Gastrocnemius medialis (tissue), 4 donors: ENCODE data around the gene RNF151. TPM values are rescaled to one million over a fixed set of nuclear protein-coding genes. Genes with fewer than 3 reads are reported as not detected.

Experiments used
- ATAC-seq, 2 donors: fragments of 150-250 bp; one replicate each; pipeline ENCODE4 v1.9.1; 2016
- DNase-seq, 2 donors: peaks; one replicate each; pipeline ENCODE4 v3.0.0-alpha.2; 2019
- H3K27ac ChIP-seq, 4 donors: fragments of 200-600 bp; sonication (generic); 1 replicate in 1 of 4; 2 replicates in 3 of 4; pipeline ENCODE4 v1.5.1; 2016 to 2018; ENCODE audit warnings: mild to moderate bottlenecking in 2 of 4, moderate library complexity in 1 of 4
- H3K27me3 ChIP-seq, 3 donors: fragments of 200-600 bp; sonication (generic) in 2 of 3; 1 replicate in 1 of 3; 2 replicates in 2 of 3; pipeline versions ENCODE4 v1.5.1 to v1.6.0; 2016 to 2019; ENCODE audit warnings: mild to moderate bottlenecking in 1 of 3, moderate library complexity in 1 of 3
- H3K36me3 ChIP-seq, 2 donors: fragments of 200-600 bp; sonication (generic) in 1 of 2; one replicate each; pipeline ENCODE4 v1.5.1; 2017 to 2018
- H3K4me1 ChIP-seq, 2 donors: fragments of 200-600 bp; sonication (generic) in 1 of 2; one replicate each; pipeline ENCODE4 v1.5.1; 2016 to 2017; ENCODE audit warnings: mild to moderate bottlenecking in 2 of 2
- H3K4me3 ChIP-seq, 4 donors: fragments of 200-600 bp; sonication (generic) in 3 of 4; 1 replicate in 1 of 4; 2 replicates in 3 of 4; pipeline ENCODE4 v1.5.1; 2016 to 2019; ENCODE audit warnings: mild to moderate bottlenecking in 2 of 4
- H3K9me3 ChIP-seq, 3 donors: fragments of 200-600 bp; sonication (generic) in 2 of 3; 1 replicate in 1 of 3; 2 replicates in 2 of 3; pipeline ENCODE4 v1.5.1; 2016 to 2019
- POLR2A ChIP-seq, 2 donors: fragments of 450-650 bp; IDR thresholded peaks; one replicate each; pipeline ENCODE4 v1.6.1; 2017; ENCODE audit warnings: antibody characterized with exemption in 2 of 2, mild to moderate bottlenecking in 2 of 2, moderate library complexity in 2 of 2
- in situ Hi-C, 4 donors: fragments of 200-750 bp; cut with MboI; loops; one replicate each; pipeline versions ENCODE4 v1.15.0 to v1.8.0; 2017; ENCODE audit warnings: low sequenced_read_pairs in 4 of 4
- intact Hi-C: fragments of 100-400 bp; cut with DNase I; formaldehyde crosslinking; loops from one replicate; pipeline ENCODE4 v1.15.1; 2023; ENCODE audit warnings: low total_unique reads
- total RNA-seq, 4 donors: library from RNA; depleted of rRNA; stranded (reverse); fragments of >200 nt; gene quantifications; one replicate each; pipeline versions ENCODE4 v1.1.0 to v1.2.3, GENCODE V29; 2016
- TF ChIP-seq, protein P1 (sequence below), 5 experiments: fragments of 450-650 bp in 3 of 5; fragments of 200-600 bp in 2 of 5; sonication (generic) in 2 of 5; IDR thresholded peaks in 4 of 5; conservative IDR thresholded peaks in 1 of 5; 1 replicate in 4 of 5; 2 replicates in 1 of 5; pipeline ENCODE4 v1.5.1; 2016 to 2019; ENCODE audit warnings: antibody characterized with exemption in 5 of 5, mild to moderate bottlenecking in 3 of 5, moderate library complexity in 3 of 5

The RNF151 gene
- total RNA-seq, 4 donors from 2014 or later: not detected

DNA sequence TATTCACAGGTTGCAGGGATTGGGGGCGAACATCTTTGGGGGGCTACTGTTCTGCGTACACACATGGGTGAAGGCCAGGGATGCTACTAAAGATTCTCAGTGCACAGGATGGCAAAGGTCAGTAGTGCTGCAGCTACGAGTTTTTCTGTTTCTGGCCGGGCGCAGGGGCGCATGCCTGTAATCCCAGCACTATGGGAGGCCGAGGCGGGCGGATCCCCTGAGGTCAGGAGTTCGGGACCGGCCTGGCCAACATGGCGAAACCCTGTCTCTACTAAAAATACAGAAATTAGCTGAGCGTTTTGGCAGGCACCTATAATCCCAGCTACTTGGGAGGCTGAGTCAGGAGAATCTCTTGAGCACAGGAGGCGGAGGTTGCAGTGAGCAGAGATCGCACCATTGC, 46.9 kb downstream of the RNF151 start:
- ATAC-seq: no peak
- H3K9me3 ChIP-seq: no peaks in the 10 kb centered on the region
- in situ Hi-C loops (loop anchor here in 3 of 4 donors (5.0 to 10.0 kb wide), 3 partner anchors 124 to 131 kb away; partner anchors contain the start of genes PKD1 (in 1 of the 3) and RAB26 (in 1 of the 3)), intact Hi-C loops (no loop called here)
- H3K27me3 ChIP-seq: peaks cover 0 to under 1% (median 0%) of the 10 kb centered on the region in 3 donors
- H3K4me3 ChIP-seq: no peak overlapping the region
- TF ChIP-seq, protein P1, sequence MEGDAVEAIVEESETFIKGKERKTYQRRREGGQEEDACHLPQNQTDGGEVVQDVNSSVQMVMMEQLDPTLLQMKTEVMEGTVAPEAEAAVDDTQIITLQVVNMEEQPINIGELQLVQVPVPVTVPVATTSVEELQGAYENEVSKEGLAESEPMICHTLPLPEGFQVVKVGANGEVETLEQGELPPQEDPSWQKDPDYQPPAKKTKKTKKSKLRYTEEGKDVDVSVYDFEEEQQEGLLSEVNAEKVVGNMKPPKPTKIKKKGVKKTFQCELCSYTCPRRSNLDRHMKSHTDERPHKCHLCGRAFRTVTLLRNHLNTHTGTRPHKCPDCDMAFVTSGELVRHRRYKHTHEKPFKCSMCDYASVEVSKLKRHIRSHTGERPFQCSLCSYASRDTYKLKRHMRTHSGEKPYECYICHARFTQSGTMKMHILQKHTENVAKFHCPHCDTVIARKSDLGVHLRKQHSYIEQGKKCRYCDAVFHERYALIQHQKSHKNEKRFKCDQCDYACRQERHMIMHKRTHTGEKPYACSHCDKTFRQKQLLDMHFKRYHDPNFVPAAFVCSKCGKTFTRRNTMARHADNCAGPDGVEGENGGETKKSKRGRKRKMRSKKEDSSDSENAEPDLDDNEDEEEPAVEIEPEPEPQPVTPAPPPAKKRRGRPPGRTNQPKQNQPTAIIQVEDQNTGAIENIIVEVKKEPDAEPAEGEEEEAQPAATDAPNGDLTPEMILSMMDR (IDR thresholded peaks at IDR 0.05 in 4 of 5, conservative IDR thresholded peaks at IDR 0.05 in 1 of 5): no peak
- TF ChIP-seq POLR2A (IDR thresholded peaks at IDR 0.05): no peak
- H3K36me3 ChIP-seq: no peaks in the 10 kb centered on the region
- no peak overlapping the region for H3K27ac ChIP-seq
- peaks cover 11 to 13% of the 10 kb centered on the region in 2 donors for H3K4me1 ChIP-seq
- DNase-seq: no peak

DNA sequence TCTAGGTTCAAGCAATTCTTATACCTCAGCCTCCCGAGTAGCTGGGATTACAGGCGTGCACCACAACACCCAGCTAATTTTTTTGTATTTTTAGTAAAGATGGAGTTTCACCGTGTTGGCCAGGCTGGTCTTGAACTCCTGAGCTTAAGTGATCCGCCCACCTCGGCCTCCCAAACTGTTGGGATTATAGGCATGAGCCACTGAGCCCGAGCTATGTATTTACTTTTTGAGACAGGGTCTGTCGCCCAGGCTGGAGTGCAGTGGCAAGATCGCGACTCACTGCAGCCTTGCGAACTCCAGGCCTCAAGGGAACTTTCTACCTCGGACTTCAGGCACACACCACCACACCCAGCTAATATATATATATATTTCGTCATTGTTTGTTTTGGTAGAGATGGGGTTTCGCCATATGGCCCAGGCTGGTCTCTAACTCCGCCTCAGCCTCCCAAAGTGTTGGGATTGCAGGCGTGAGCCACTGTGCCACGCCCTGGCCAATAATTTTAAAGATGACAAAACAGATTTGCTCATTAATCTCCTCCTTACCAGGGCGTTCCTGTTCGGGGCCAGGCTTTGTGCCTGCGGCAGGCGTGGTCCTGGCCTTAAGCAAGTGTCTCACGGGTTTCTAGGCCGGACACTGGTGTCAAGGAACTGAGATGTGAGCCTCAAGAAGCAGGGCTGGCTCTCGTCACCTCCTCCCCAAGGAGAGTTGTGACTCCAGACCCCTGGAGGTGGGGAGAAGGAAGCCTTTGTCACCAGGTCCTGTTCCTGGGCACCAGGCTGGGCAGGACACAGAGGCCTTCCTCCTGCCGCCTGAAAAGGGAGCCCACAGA, 48.7 kb downstream of the RNF151 start:
- ATAC-seq (no peak), DNase-seq (no peak)
- in situ Hi-C loops: loop anchor here in 1 of 4 donors (10.0 kb wide), 1 partner anchor 129 kb away; the partner anchor contains the start of gene RAB26
- H3K36me3 ChIP-seq: no peaks in the 10 kb centered on the region
- H3K4me3 ChIP-seq: no peak overlapping the region
- H3K4me1 ChIP-seq: peaks cover 4 to 7% of the 10 kb centered on the region in 2 donors
- no peak overlapping the region for H3K27ac ChIP-seq
- H3K27me3 ChIP-seq: peaks cover 14 to 17% (median 16%) of the 10 kb centered on the region in 3 donors
- TF ChIP-seq, protein P1 (IDR thresholded peaks at IDR 0.05 in 4 of 5, conservative IDR thresholded peaks at IDR 0.05 in 1 of 5): no peak
- TF ChIP-seq POLR2A (IDR thresholded peaks at IDR 0.05): no peak
- no peaks in the 10 kb centered on the region for H3K9me3 ChIP-seq
- intact Hi-C loops: no loop called here

DNA sequence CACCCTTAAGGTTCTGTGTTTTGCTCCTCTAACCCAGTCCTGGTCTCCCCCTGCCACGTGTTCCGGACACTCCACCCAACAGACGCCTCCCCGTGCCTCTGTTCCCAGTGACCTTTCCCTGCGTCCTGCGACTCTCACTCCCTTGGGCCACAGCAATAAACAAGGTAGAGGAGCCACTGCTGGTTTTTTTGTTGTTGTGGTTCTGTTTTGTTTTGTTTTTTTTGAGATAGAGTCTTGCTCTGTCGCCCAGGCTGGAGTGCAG, 49.2 kb downstream of the RNF151 start:
- ATAC-seq (no peak), DNase-seq (no peak)
- Histone ChIP-seq H3K36me3 (no peaks in the 10 kb centered on the region), H3K4me1 (peaks cover 0 to 6% of the 10 kb centered on the region in 2 donors), H3K27me3 (peaks cover 18 to 23% (median 21%) of the 10 kb centered on the region in 3 donors), H3K27ac (no peak overlapping the region), H3K4me3 (no peak overlapping the region), H3K9me3 (no peaks in the 10 kb centered on the region)
- intact Hi-C loops: no loop called here
- in situ Hi-C loops: loop anchor here in 1 of 4 donors (10.0 kb wide), 1 partner anchor 129 kb away; the partner anchor contains the start of gene RAB26
- no peak for TF ChIP-seq POLR2A (IDR thresholded peaks at IDR 0.05)
- TF ChIP-seq, protein P1 (IDR thresholded peaks at IDR 0.05 in 4 of 5, conservative IDR thresholded peaks at IDR 0.05 in 1 of 5): no peak

DNA sequence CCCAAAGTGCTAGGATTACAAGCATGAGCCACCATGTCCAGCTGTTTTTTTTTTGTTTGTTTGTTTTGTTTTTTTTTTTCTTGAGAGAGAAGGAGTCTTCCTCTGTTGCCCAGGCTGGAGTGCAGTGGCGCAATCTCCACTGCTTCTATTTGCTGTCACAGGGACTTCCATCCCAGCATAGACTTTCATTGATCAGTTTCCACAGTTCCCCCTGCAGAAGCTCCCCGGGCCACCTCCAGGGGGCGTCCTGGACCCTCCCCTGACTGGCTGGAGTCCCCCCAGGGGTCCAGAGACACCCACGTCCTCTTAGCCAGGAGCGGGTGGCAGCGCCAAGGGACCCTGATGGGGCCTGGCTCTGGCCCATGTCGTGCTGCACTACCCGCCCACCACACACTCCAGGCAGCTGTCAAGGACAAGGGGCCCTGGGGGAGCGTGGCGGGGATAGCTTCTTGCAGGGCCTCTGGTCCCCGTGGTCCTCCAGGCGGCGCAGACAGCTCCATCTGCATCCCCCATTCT, 49.8 kb downstream of the RNF151 start:
- ATAC-seq: no peak
- Histone ChIP-seq H3K27me3 (peaks cover 23 to 27% (median 27%) of the 10 kb centered on the region in 3 donors), H3K9me3 (no peaks in the 10 kb centered on the region), H3K36me3 (no peaks in the 10 kb centered on the region), H3K4me3 (no peak overlapping the region), H3K4me1 (peaks cover 0 to 6% of the 10 kb centered on the region in 2 donors), H3K27ac (no peak overlapping the region)
- intact Hi-C loops: no loop called here
- TF ChIP-seq POLR2A (IDR thresholded peaks at IDR 0.05): no peak
- TF ChIP-seq, protein P1 (IDR thresholded peaks at IDR 0.05 in 4 of 5, conservative IDR thresholded peaks at IDR 0.05 in 1 of 5): peak in 2 of 5 experiments; percentile 8 to 32
- in situ Hi-C loops: loop anchor here in 1 of 4 donors (10.0 kb wide), 1 partner anchor 128 kb away; the partner anchor contains the start of gene RAB26
- no peak for DNase-seq

Other genes with a start within 250 kb of the RNF151 start
- 10 to 100 TPM; 18.1 to 41.4 (median 34.2) TPM for gene NME3, start 195.3 kb upstream of the RNF151 start, total RNA-seq
- 1 to 10 TPM; 2.1 to 9.2 (median 6.2) TPM for gene EME2, start 194.0 kb upstream of the RNF151 start, total RNA-seq
- gene MRPS34, start 193.7 kb upstream of the RNF151 start, total RNA-seq: 100 to 1,000 TPM in 2 of 4 donors, 10 to 100 TPM in 2; 65.4 to 120 (median 90.0) TPM
- gene SPSB3, start 184.3 kb upstream of the RNF151 start, total RNA-seq: 100 to 1,000 TPM in 1 of 4 donors, 10 to 100 TPM in 3; 86.2 to 161 (median 88.3) TPM
- 100 to 1,000 TPM in 1 of 4 donors, 10 to 100 TPM in 3; 77.3 to 163 (median 80.7) TPM for gene NUBP2, start 183.9 kb upstream of the RNF151 start, total RNA-seq
- under 1 TPM in 2 of 4 donors, not detected in 2; 0.20 to 0.22 TPM for gene IGFALS, start 173.2 kb upstream of the RNF151 start, total RNA-seq
- 100 to 1,000 TPM; 216 to 440 (median 261) TPM for gene HAGH, start 140.0 kb upstream of the RNF151 start, total RNA-seq
- 10 to 100 TPM; 28.2 to 57.1 (median 49.1) TPM for gene FAHD1, start 139.7 kb upstream of the RNF151 start, total RNA-seq
- not detected for gene MEIOB, start 94.7 kb upstream of the RNF151 start, total RNA-seq
- not detected for gene HS3ST6, start 48.4 kb upstream of the RNF151 start, total RNA-seq
- gene MSRB1, start 23.7 kb upstream of the RNF151 start, total RNA-seq: 10 to 100 TPM; 16.7 to 40.7 (median 35.2) TPM
- gene RPL3L, start 12.2 kb upstream of the RNF151 start, total RNA-seq: 100 to 1,000 TPM; 116 to 354 (median 188) TPM
- 1,000 to 10,000 TPM in 1 of 4 donors, 100 to 1,000 TPM in 3; 530 to 1,014 (median 743) TPM for gene NDUFB10, start 7.3 kb upstream of the RNF151 start, total RNA-seq
- gene RPS2, start 2.0 kb upstream of the RNF151 start, total RNA-seq: 1,000 to 10,000 TPM; 1,162 to 1,876 (median 1,684) TPM
- 10 to 100 TPM; 48.2 to 79.5 (median 71.4) TPM for gene TBL3, start 5.2 kb downstream of the RNF151 start, total RNA-seq
- gene NOXO1, start 14.6 kb downstream of the RNF151 start, total RNA-seq: under 1 TPM in 2 of 4 donors, not detected in 2; 0.33 to 0.46 TPM
- 10 to 100 TPM; 16.3 to 27.0 (median 20.1) TPM for gene GFER, start 17.3 kb downstream of the RNF151 start, total RNA-seq
- 1 to 10 TPM in 1 of 4 donors, not detected in 3; 2.3 TPM for gene SYNGR3, start 23.1 kb downstream of the RNF151 start, total RNA-seq
- 10 to 100 TPM; 57.0 to 92.2 (median 75.4) TPM for gene ZNF598, start 43.0 kb downstream of the RNF151 start, total RNA-seq
- gene NPW, start 52.9 kb downstream of the RNF151 start, total RNA-seq: not detected
- 10 to 100 TPM; 51.6 to 86.9 (median 74.4) TPM for gene NHERF2, start 60.0 kb downstream of the RNF151 start, total RNA-seq
- gene NTHL1, start 81.0 kb downstream of the RNF151 start, total RNA-seq: 10 to 100 TPM in 1 of 4 donors, 1 to 10 TPM in 3; 3.5 to 13.6 (median 6.4) TPM
- gene TSC2, start 81.1 kb downstream of the RNF151 start, total RNA-seq: 10 to 100 TPM; 44.5 to 62.7 (median 53.8) TPM
- gene PKD1, start 169.0 kb downstream of the RNF151 start, total RNA-seq: 100 to 1,000 TPM; 168 to 376 (median 339) TPM
- 1 to 10 TPM in 2 of 4 donors, not detected in 2; 1.3 to 4.2 TPM for gene RAB26, start 181.8 kb downstream of the RNF151 start, total RNA-seq
- 10 to 100 TPM; 39.5 to 71.4 (median 55.9) TPM for gene TRAF7, start 188.9 kb downstream of the RNF151 start, total RNA-seq
- under 1 TPM in 3 of 4 donors, not detected in 1; 0.07 to 0.51 (median 0.10) TPM for gene CASKIN1, start 229.7 kb downstream of the RNF151 start, total RNA-seq
- 10 to 100 TPM; 40.3 to 77.0 (median 73.5) TPM for gene MLST8, start 238.6 kb downstream of the RNF151 start, total RNA-seq
- 1 to 10 TPM in 3 of 4 donors, under 1 TPM in 1; 0.15 to 2.2 (median 1.4) TPM for gene BRICD5, start 244.0 kb downstream of the RNF151 start, total RNA-seq
- 10 to 100 TPM; 19.6 to 43.1 (median 25.6) TPM for gene PGP, start 248.0 kb downstream of the RNF151 start, total RNA-seq